HepG2 (cell line): ENCODE measurements around the gene KLHL33. TPM values are rescaled to one million over a fixed set of nuclear protein-coding genes. Genes with fewer than 3 reads are reported as not detected.

Source experiments
- ARID4A ChIP-seq: sonication (generic); formaldehyde crosslinking; IDR thresholded peaks from 2 replicates; pipeline ENCODE4 v1.5.0; 2020; ENCODE audit warnings: mild to moderate bottlenecking, missing genetic modification reagents, borderline replicate concordance
- BRCA1 ChIP-seq: sonication (generic); formaldehyde crosslinking; IDR thresholded peaks from 2 replicates; pipeline ENCODE4 v1.4.0; 2020; ENCODE audit warnings: missing genetic modification reagents
- CENPX ChIP-seq: sonication (generic); formaldehyde crosslinking; IDR thresholded peaks from 2 replicates; pipeline ENCODE4 v1.9.0; 2021; ENCODE audit warnings: mild to moderate bottlenecking, missing genetic modification reagents, moderate library complexity
- E2F5 ChIP-seq: sonication (generic); formaldehyde crosslinking; conservative IDR thresholded peaks from 2 replicates; pipeline ENCODE4 v1.4.0; 2020; ENCODE audit warnings: missing genetic modification reagents
- FOXC1 ChIP-seq: sonication (generic); formaldehyde crosslinking; IDR thresholded peaks from 2 replicates; pipeline ENCODE4 v1.8.0; 2022; ENCODE audit warnings: mild to moderate bottlenecking, missing genetic modification reagents, borderline replicate concordance
- FOXP1 ChIP-seq, 2 experiments: fragments of 450-650 bp in 1 of 2; IDR thresholded peaks; 2 replicates each; pipeline ENCODE4 v1.6.1; 2017 to 2018; ENCODE audit warnings: antibody characterized with exemption in 1 of 2
- FUBP1 ChIP-seq: sonication (generic); formaldehyde crosslinking; IDR thresholded peaks from 2 replicates; pipeline ENCODE4 v1.5.1; 2020; ENCODE audit warnings: missing genetic modification reagents, mild to moderate bottlenecking, borderline replicate concordance
- HDAC1 ChIP-seq: sonication (generic); formaldehyde crosslinking; IDR thresholded peaks from 2 replicates; pipeline ENCODE4 v1.5.1; 2020; ENCODE audit warnings: mild to moderate bottlenecking, missing genetic modification reagents
- HDAC6 ChIP-seq: fragments of 200-600 bp; sonication (generic); IDR thresholded peaks from 2 replicates; pipeline ENCODE4 v1.7.0; 2017; ENCODE audit warnings: mild to moderate bottlenecking, antibody characterized with exemption, low read length, low read depth
- ISL2 ChIP-seq: sonication (generic); formaldehyde crosslinking; IDR thresholded peaks from 2 replicates; pipeline ENCODE4 v1.5.0; 2020; ENCODE audit warnings: missing genetic modification reagents
- KDM2A ChIP-seq: sonication (generic); formaldehyde crosslinking; IDR thresholded peaks from 2 replicates; pipeline ENCODE4 v1.4.0; 2020; ENCODE audit warnings: low read depth, missing genetic modification reagents, borderline replicate concordance
- MBNL3 ChIP-seq: fragments of 250-450 bp; sonication (Bioruptor Pico); conservative IDR thresholded peaks from 2 replicates; pipeline ENCODE4 v1.8.0; 2022; ENCODE audit warnings: mild to moderate bottlenecking, inconsistent platforms
- MED1 ChIP-seq: sonication (generic); formaldehyde crosslinking; IDR thresholded peaks from 2 replicates; pipeline ENCODE4 v1.4.0; 2020; ENCODE audit warnings: missing genetic modification reagents
- NPAS2 ChIP-seq: sonication (generic); formaldehyde crosslinking; IDR thresholded peaks from 2 replicates; pipeline ENCODE4 v1.8.0; 2022; ENCODE audit warnings: mild to moderate bottlenecking, missing genetic modification reagents, borderline replicate concordance
- SNAPC5 ChIP-seq: sonication (generic); formaldehyde crosslinking; IDR thresholded peaks from 2 replicates; pipeline ENCODE4 v1.8.1; 2023; ENCODE audit warnings: mild to moderate bottlenecking, missing genetic modification reagents, borderline replicate concordance
- THRA ChIP-seq: sonication (generic); formaldehyde crosslinking; IDR thresholded peaks from 2 replicates; pipeline ENCODE4 v1.4.0; 2020; ENCODE audit warnings: missing genetic modification reagents, borderline replicate concordance
- THYN1 ChIP-seq: sonication (generic); formaldehyde crosslinking; IDR thresholded peaks from 2 replicates; pipeline ENCODE4 v1.8.1; 2023; ENCODE audit warnings: low read depth, mild to moderate bottlenecking, moderate library complexity, missing genetic modification reagents, borderline replicate concordance
- ZNF775 ChIP-seq: sonication (generic); formaldehyde crosslinking; IDR thresholded peaks from 2 replicates; pipeline ENCODE4 v1.4.0; 2020; ENCODE audit warnings: missing genetic modification reagents, mild to moderate bottlenecking, moderate library complexity, borderline replicate concordance
- ZNF776 ChIP-seq: sonication (generic); formaldehyde crosslinking; IDR thresholded peaks from 2 replicates; pipeline ENCODE4 v1.4.0; 2020; ENCODE audit warnings: mild to moderate bottlenecking, missing genetic modification reagents
- polyA plus RNA-seq, 8 experiments: library from polyadenylated mRNA; depleted of rRNA in 3 of 8; stranded (reverse) in 7 of 8; unstranded in 1 of 8; fragments of >200 nt; fragmentation: Illumina TruSeq in 4 of 8; extraction: Trizol in 4 of 8; gene quantifications; 2 replicates each; pipeline versions ENCODE4 v1.2.1 to v1.2.3, GENCODE V29; 2011 to 2016; ENCODE audit warnings: low read depth in 4 of 8, missing spikeins in 1 of 8, mixed read lengths in 1 of 8; ENCODE audit not compliant: insufficient read depth in 1 of 8
- total RNA-seq, 5 experiments: library from RNA; depleted of rRNA; stranded (reverse); fragments of >200 nt; fragmentation: Illumina TruSeq; extraction: Trizol; gene quantifications; 2 replicates each; pipeline ENCODE4 v1.2.3, GENCODE V29; 2016; ENCODE audit warnings: low read depth in 1 of 5

The KLHL33 gene
- total and polyA plus RNA-seq, 2 of the 13 experiments (the other 11 are each of a cell fraction or from before 2014, with no cell fraction given) = not detected

GRCh38 chr14:20454516-20455354 is 18.8 kb upstream of the KLHL33 start, which contains the start of the genes APEX1 and OSGEP (continued):
- TF ChIP-seq THRA (CRISPR knock-in tag) (no peak; the same call in 1 of the 2 replicates), MED1 (CRISPR knock-in tag) (peak; percentile 45), THYN1 (CRISPR knock-in tag) (0 out of 2 replicates have a peak, but pooled peaks have one; percentile 23), FOXC1 (peak; percentile 63), BRCA1 (CRISPR knock-in tag) (peak; percentile 90; the same call in 1 of the 2 replicates), ISL2 (CRISPR knock-in tag) (no peak), E2F5 (CRISPR knock-in tag) (peak; percentile 50; the same call in 1 of the 2 replicates), ARID4A (CRISPR knock-in tag) (peak; percentile 96), NPAS2 (CRISPR knock-in tag) (no peak), SNAPC5 (CRISPR knock-in tag) (peak; percentile 82; the same call in 1 of the 2 replicates), ZNF776 (CRISPR knock-in tag) (peak; percentile 81), HDAC6 (peak; percentile 95; the same call in 1 of the 2 replicates), KDM2A (CRISPR knock-in tag) (peak; percentile 88), HDAC1 (CRISPR knock-in tag) (peak; percentile 92), FUBP1 (no peak), ZNF775 (CRISPR knock-in tag) (peak; percentile 85; the same call in 1 of the 2 replicates), CENPX (CRISPR knock-in tag) (no peak), FOXP1 (IDR thresholded peaks at IDR 0.05) (0 out of 2 replicates have a peak, but pooled peaks have one; percentile 16), FOXP1 (CRISPR knock-in tag; IDR thresholded peaks at IDR 0.05) (no peak; the same call in 1 of the 2 replicates), MBNL3 (CRISPR knock-in tag) (no peak)
